CD4-positive, alpha-beta T cell treated with Interleukin-10 for 1 hour (primary cell): ENCODE data around the gene BIVM.
A peak's percentile ranks its signal among the peaks of the same experiment; 100 is the strongest.

Source experiments
- DNase-seq: peaks from one replicate; pipeline ENCODE4 v3.0.0-alpha.2; 2020

The BIVM gene

DNA sequence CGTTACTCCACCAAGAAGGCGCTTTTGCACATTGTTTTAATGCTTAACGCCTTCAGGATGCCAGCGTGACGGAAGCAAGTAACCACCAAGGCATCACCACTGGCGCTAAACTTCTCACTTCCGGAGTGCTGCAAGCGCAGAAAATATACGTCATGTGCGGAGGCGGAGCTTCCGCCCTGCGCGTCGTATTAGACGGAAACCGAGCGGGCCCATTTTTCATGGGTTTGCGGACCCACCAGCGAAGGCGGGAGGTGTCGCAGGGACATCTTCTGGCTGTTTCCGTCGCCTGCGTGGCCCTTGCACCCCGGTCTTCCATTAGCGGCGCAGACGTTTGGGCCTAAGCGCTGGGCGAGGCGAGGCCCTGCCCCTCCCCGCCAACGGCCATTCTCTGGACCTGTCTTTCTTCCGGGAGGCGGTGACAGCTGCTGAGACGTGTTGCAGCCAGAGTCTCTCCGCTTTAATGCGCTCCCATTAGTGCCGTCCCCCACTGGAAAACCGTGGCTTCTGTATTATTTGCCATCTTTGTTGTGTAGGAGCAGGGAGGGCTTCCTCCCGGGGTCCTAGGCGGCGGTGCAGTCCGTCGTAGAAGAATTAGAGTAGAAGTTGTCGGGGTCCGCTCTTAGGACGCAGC is 46.8 kb downstream of the BIVM start, which contains the start of gene ERCC5:
Gene ERCC5, plus strand, starts transcription at position 403 of the 631 bp plus-strand sequence. CDS start 235 bp downstream, outside the sequence.
- DNase-seq = peak; percentile 97

DNA sequence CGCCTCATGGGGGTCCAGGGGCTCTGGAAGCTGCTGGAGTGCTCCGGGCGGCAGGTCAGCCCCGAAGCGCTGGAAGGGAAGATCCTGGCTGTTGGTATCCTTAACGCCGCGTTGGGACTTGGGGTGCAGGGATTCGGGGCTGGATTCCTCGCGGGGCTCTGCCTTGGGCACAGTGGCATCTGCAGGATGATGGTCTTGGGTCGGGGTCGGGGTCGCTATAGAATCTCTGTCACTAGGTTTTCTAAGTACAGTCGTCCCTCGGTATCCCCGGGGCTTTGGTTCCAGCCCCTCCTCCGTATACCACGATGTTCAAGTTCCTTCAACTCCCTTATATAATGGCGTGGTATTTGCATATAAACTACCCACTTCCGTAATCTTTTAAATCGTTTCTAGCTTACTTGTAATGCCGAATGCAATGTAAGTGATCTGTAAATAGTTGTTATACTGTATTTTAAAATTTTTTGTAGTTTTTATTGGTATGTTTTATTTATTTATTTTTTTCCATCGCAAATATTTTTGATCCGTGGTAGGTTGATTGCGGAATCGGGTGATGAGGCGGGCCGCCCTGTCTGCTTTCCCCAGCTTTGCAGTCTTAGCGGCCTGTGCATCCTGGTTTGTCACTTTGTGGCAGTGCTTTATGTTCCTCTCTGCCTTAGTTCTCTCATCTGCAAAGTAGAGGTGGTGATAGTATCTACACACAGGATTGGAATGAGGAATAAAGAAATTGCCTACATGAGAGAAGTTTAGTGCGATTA is 47.5 kb downstream of the BIVM start:
- DNase-seq = peak; percentile 59

DNA sequence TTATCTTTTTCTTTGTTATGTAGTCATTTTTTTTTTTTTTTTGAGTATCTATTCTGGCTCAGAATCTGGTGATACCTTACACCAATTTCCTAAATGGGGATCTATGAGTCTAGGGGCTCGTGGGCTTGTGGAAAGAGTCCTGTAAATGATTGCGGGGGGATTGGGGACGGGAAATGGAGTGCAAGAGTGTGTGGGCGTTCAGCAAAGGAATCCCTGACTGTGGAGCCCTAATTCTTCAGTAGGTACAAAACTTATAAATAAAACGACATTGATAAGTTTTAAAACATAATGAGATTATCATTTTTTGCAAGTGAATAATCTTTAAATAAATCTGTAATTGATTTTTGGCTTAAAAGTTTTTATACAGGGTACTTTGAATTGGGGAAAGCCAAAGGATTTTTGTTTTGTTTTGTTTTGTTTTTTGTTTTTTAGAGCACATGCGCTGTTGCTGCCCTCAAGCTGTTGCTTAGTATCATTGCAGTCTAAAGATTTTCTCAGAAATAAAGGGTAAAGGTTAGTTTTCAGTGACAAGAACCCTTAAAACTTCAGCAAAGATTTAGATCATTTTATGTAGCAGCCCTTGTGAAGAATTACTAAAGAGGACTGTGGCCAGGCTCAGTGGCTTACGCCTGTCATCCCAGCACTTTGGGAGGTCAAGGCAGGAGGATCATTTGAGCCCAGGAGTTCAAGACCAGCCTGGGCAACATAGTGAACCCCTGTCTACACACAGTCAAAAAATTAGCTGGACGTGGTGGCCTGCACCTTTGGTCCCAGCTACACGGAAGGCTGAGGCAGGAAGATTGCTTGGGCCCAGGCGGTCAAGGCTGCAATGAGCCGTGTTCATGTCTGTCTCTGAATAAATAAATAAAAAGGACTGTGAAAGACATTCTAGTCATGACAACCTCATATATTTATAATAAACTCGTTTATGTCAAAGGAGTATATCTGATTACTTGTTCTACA is 48.6 kb downstream of the BIVM start:
- peak; percentile 52 for DNase-seq

DNA sequence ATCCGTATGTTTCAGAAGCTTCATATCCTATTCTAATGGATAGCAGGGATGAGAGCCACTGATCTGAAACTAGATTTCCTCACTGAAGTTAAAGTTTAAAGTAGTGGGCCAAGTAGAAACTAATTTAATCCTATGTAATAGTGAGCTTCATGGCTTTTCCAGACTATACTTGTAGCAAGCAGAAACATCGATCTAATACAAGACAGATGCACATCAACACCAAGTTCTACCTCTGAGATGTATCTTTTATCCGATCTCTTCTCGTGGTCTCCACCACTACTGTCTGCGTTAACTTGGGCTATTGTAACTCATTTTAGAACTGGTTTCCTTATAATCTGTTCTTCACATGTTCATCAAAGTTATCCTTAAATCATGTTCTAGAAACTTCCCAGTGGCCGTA is 50.0 kb downstream of the BIVM start:
- no peak for DNase-seq

DNA sequence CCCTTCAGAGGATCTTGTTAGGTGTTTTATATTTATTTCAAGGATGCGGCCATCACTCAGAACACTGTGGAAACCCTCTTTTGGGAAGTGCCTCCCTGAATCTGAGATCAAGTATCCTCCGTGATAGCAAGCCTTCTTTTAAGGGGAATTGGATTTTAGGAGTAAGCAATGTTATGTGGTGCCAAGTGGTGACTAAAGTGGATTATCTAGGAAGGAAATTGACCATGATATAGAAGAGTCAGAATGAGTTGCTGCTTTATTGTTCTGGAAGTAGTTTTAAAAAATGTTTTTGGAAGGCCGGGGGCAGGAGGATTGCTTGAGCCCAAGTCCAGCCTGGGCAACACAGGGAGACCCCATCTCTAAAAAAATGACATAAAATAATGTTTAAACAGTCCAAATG is 53.6 kb downstream of the BIVM start:
- DNase-seq = no peak

DNA sequence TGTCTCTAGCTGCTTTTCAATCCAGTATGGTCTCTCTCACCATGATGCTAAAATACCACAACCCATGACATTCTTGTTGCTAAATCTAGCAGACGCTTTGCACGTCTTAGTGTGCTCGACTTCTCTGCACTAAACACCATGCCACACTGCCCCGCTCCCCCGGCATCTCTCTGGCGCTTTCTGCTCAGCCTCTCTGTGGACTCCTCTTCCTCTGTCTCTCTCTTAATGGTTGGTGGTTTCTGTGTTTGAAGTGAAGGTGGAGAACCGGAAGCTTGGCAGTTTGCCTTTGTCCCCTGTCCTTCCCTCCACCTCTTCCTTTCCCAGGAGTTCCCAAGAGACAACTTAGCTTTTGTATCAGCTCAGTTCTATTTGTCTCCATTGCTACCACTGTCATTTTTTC is 55.8 kb downstream of the BIVM start:
- DNase-seq = peak; percentile 14

DNA sequence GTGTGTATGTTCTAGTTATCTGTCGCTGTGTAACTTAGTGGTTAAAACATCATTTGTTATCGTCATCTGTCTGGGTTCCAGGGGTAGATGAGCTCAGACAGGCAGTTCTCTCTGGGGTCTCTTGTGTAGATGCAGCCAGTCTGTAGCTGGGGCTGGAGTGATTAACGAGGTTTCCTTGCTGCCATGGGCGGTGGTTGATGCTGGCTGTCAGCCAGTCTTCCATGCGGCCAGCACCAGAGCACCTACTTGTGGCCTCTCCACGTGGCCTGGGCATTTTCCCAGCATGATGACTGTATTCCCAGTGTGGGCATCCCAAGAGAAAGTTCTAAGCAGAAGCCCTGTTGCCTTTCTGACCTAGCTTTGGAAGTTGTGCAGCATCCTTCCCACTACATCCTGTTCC is 57.6 kb downstream of the BIVM start:
- no peak for DNase-seq

DNA sequence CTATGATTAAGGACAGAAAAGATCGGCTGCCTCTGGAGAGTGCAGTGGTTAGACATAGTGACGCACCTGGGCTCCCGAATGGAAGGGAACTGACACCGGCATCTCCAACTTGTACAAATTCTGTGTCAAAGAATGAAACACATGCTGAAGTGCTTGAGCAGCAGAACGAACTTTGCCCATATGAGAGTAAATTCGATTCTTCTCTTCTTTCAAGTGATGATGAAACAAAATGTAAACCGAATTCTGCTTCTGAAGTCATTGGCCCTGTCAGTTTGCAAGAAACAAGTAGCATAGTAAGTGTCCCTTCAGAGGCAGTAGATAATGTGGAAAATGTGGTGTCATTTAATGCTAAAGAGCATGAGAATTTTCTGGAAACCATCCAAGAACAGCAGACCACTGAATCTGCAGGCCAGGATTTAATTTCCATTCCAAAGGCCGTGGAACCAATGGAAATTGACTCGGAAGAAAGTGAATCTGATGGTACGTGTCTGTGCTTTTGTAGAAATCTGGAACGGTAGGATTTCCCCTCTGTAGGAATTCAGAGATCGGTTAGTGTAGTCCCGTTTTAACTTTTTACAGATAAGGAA is 63.8 kb downstream of the BIVM start:
- no peak for DNase-seq

DNA sequence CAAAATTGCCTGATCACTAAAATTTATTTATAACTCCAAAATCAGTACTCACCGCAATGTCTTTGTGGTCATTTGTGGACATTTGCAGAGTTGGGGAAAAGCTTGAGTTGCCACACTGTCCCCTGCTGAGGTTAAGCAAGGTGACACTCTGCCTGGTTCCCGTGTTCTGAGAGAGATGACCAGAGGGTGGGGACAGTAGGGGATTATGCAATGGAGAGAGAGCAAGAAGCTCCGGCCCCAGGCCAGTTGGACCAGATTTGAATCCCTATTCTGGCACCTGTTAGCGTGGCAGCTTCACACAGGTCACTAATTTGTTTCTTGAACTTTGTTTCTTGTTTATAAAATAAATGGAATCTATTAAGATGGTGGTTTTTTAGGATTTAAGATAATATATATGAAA is 64.7 kb downstream of the BIVM start:
- no peak for DNase-seq

DNA sequence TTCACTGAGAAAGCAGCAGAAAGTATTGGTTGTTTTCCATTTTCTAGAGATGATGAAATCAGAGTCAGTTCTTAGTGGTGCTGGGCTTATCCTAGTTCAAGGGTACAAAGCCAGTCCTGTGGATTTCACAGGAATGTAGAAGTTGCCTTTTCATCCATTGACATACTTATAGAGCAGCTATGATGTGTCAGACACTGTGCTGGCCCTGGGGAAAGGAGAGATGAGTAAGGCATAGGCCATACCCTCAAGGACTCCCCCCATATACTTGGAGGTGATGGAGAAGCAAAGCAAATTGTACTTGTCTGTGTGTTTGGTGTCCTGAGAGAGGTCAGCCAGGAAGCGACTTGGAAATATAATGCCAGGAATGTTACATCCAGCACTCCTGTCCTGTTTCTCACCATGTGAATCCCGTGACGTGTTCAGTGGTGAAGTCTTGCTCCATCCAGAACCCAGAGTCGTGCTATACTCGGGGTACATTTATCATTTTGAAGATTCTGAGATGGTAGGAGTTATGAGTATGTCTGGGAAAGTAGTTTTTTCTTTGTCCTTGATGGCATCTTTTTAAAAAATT is 69.5 kb downstream of the BIVM start:
- DNase-seq = no peak

DNA sequence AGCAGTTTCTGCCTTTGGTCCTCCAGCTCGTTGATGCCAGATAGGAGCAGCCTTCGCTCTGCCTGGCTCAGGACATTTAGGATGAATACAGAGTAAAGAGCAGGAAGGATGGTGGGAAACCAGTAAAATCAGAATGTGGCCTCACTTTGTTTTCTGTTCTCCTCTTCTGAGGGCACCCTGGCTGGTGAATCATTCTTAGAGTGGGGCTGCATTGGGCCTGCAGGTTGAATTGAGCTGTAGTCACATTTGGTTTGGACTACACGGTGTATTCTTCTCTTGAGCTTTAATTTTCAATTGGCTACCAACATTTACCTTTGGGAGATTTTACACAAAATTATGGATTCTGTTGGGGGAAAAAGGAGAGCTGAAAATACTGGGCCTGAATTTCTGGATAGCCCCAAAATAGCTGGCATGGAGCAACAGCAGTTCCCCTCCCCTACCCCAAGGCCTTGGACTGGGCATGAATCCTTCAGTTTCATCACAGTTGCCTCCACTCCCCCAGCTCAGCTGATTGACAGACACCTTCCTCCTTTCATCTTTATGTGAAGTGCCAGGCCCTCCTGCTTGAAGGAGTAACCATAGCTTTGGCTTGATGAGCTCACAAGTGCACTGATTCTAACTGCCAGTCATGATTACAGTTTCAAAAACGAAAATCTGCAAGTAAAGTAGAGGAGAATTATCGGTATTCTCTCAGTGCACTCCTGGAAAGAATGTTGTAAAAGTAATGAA is 71.2 kb downstream of the BIVM start:
- DNase-seq = no peak

DNA sequence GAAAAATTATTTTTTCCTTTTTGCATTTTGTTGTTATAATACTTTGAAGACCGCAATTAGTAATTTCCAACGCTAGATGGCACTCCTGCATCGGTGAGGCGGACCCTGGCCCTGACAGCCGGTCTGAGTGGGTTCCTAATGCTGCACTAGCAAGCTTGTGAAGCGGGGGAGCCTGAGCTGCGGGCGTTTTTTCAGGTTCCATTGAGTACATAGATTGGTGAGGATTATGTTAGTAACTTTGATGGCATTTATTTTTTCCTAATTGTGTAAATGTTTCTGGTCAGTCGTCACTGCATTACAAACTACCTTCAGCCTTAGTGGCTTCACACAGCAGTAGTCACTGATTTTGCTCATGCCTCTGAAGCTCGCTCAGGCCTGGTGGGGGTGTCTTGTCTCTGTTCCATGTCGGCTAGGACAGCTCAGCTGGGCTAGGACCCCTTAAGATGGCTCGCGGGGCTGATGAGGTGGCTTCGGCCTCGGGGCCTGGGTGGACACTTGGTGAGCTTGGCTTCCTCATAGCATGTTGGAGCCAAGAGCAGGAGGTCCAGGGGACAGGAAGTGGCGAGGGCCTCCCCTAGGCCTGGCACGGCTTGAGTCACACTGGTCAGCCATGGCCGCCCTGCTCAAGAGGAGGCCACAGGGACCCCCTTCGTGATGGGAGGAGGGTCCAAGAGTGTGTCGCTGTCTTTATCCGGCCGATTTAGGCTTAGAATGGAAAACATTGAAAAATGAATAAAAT is 71.9 kb downstream of the BIVM start:
- peak; percentile 64 for DNase-seq

DNA sequence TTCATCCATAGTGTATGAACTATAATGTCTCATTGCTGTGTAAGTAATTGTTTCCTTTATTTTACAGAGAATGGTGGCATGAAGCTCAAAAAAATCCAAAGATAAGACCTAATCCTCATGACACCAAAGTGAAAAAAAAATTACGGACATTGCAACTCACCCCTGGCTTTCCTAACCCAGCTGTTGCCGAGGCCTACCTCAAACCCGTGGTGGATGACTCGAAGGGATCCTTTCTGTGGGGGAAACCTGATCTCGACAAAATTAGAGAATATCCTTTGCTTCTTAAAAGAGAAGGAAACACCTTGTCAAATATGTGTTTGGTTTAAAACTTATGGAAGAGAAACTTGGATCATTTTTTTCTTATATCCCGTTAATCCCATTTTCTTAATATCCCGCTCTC is 73.2 kb downstream of the BIVM start:
- no peak for DNase-seq

DNA sequence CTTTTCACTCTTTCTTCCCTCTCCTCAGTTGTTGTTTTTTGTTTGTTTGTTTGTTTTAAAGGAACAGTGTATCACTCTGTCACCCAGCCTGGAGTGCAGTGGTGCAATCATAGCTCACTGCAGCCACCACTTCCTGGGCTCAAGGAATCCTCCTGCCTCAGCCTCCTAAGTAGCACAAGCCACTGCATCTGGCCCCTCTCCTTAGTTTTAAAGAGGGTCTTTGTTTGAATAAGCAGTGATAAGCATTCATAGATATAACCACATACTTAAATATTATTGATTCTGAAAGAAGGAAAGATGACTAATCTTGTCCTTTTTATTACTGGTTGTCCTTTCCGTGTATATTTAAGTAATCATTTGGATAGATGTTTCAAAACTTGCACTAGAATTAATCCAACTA is 73.6 kb downstream of the BIVM start:
- no peak for DNase-seq

DNA sequence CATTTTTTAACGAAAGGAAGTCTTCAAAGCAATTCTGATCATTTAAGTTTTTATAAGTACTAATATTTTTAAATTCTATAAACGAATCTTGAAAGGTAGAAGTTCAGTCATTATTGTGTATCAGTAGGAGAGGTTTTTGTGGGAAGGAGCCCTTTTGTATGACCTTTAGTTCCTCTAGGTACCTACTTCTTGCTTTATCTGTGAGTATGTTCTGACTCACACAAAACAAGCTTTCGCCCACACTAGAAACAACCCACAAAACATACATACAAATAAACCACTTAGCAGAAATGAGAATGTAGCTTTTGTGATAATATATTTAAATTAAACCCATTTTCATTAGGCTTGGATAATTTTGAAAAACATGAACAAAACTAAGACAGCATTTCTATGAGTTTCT is 74.7 kb downstream of the BIVM start:
- DNase-seq = no peak

DNA sequence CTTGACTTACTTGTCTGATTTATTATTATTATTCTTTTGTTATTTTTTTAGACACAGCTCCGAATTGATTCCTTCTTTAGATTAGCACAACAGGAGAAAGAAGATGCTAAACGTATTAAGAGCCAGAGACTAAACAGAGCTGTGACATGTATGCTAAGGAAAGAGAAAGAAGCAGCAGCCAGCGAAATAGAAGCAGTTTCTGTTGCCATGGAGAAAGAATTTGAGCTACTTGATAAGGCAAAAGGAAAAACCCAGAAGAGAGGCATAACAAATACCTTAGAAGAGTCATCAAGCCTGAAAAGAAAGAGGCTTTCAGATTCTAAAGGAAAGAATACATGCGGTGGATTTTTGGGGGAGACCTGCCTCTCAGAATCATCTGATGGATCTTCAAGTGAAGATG is 76.3 kb downstream of the BIVM start:
- no peak for DNase-seq

DNA sequence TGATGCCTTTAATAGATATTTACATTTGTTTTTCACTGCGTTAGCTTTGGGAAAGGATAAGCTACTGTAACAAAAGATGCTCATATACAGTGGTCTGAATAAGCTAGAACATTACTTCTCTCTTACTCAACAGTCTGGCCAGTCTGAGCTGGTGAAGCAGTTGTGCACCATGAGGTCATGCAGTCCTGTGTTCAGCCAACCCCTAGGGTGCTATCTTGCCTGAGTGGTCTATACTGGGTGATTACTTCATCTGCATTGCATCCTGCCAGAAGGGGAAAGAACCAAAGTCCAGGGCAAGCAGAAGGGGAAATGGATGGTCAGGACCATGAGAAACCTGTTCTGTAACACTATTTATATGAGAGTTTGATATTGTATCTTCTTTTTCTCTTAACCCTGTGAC is 78.4 kb downstream of the BIVM start:
- no peak for DNase-seq

DNA sequence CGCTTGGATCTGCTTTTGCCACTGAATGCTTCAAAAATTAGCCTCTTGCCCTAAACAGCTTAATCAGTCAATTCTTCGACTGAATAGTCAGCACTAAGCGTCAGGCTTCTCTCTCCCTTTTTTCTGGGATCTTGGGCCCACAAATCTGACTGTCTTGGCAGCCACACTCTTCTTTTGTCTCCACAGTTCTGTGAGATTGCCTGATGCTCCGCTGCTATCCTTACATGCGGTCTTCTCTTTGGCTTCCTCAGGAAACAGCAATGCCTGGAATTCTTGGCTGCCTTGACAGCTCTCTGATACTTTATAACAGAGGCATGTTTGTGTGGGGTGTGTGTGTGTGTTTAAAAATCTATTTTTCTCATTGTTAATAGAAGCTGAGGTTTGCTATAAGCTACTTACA is 79.6 kb downstream of the BIVM start:
- no peak for DNase-seq

DNA sequence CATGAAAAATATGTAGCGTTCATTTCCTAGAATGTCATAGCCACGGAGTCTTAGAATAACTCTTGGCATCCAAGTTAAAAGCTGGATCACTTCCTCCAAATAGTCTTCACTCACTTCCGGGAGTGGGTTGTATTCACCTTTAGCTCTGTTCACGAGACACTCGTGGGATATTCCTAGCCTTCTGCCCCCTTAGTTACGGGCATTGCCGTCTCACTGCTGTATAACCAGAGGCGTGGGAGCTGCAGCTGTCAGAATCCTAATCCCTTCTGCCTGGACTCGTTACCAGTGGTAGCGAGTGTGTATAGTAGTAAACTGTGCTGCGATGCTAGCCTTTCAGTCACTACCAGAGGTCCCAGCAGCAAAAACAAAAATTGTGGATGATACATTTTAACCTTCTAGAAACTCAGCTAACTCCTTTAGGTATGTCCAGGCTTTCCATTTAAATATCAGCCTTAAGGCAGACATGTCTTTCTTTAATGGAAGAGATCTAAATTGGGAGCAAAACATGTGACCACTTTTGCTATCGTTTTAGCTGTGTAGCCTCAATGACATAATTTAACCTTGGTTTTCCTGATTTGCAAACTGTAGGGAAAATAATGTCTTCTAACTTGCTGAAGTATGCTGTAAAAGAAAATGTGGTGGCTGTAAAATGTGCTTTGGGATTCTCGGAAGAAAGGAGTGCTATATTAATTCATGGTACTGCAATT is 81.0 kb downstream of the BIVM start:
- no peak for DNase-seq

DNA sequence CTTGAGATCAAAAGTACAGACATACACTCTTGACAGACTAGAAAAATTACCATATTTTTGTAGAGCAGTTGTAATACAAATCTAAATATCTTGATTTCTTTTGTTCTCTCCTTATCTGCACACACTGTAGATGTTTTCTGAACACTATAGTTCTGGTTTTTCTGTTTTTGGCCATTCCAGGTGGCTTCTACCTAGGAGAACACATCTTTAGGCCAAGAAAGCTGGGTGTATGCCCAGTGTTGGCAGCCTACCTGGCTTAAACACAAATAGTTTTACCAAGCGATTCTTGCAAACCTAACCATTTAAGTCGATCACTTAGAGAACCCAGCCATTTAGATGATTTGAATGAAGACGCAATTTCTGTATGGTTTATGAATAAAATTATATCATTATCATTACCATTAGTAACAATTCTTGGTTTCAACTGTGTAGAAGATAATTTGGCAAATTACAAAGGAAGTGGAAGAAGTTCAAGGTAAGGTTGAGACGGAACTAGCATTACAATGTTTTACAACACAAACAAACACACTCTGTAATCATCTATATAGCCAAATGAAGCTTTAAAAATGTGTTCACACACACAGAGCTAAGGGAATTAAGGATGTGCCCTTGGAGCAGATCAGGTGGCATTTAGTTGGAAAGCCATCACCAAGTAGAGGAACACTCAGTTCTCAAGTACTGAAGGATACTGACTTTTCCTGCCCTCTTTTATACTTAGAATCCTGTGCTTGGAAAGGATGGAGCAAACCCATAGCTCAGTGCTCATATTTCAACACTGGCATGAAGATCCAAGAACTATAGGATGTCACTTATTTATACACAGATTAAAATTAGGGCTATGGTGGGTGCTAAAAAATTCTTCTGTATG is 83.1 kb downstream of the BIVM start:
- DNase-seq = no peak
